Stimulated activated CD8-positive, alpha-beta memory T cell treated with anti-CD3 and anti-CD28 coated beads, Interleukin-12 subunit alpha, Interleukin-12 subunit beta, amount 100 ng/mL, for 1 hour (primary cell): ENCODE measurements around the gene PLSCR3.
A peak's percentile ranks its signal among the peaks of the same experiment; 100 is the strongest.
"Not testable (repeated sequence)": the region's sequence is repeated elsewhere in the genome, so short reads cannot be mapped to it uniquely, and the experiment has no call there.

Experiments used
- DNase-seq: peaks from one replicate; pipeline ENCODE4 v3.0.0-alpha.2; 2020; ENCODE audit warnings: low read depth

PLSCR3 gene

DNA sequence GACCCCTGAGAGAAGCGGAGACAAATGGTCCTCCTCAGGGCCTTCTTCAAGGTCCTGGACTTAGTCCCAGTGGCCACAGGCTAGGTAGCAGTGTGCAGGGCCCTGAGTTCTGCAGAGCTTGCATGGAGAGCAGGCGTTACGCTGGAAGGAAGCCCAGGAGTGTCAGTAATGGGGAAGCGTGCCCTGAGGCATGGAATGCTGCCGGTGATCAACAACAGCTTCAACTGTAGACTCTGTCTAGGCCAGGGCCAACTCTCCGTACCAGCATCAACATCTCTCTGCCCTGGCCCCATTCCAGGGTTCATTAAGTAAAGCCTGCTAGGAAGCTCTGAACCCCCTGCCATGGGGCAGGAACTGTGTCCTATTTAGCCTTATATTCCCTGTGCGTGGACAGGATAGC is 14.0 kb downstream of the PLSCR3 start:
- DNase-seq, result no peak

DNA sequence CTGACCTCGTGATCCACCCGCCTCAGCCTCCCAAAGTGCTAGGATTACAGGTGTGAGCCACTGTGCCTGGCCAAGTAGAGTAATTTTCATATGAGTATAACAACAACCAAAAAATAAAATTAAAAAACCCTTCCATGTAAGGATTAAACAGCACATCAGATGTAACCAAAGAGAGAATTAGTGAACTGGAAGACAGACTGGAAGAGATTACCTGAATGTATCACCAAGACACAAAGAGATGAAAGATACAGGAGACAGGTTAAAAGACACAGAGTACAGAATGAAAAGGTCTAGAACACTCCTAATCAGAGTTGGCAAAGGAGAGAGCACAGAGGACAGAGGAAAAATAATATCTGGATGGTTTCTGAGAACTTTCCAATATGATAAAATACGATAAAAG is 15.2 kb downstream of the PLSCR3 start:
- DNase-seq, result no peak

DNA sequence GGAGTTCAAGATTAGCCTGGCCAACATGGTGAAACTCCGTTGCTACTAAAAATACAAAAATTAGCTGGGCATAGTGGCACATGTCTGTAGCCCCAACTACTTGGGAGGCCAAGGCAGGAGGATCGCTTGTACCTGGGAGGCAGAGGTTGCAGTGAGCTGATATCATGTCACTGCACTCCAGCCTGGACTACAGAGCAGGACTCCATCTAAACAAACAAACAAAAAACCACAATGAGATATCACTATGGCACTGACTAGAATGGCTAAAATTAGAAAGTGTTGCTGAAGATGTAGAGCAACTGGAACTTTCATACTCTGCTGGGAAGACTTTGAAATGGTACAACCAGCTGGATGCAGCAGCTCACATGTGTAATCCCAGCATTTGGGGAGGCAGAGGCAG is 20.0 kb downstream of the PLSCR3 start:
- DNase-seq, result no peak

DNA sequence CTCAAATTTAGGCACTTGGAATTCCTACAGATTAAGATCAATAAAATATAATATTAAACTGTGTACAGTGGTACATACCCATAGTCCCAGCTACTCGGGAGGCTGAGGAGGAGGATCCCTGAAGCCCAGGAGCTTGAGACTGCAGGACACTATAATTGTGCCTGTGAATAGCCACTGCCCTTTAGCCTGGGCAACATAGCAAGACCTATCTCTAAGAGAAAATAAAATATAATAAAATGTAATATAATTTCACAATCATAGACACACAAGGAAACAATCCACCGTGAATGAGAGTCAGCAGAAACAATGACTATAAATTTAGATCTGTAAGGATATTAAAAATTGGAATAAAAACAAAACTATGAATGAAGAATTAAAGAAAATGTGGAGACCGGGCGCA is 23.5 kb downstream of the PLSCR3 start:
- no peak for DNase-seq

DNA sequence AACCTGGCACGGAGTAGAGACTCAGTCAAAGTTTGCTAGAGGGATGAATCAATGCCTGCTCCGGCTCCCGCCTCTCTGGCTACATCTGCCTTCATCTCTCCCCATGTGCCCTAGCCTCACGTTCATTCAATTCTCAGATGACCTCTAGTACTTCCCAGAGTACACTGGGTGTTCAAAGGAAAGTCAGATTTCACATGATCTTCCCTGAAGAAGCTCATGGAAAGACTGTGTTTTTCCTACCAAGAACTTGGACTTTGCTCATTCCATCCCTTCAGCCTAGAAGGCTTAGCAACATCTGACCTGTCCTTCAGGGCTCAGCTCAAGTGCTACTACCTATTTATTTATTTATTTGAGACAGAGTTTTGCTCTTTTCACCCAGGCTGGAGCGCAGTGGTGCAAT is 24.5 kb downstream of the PLSCR3 start:
- no peak for DNase-seq

DNA sequence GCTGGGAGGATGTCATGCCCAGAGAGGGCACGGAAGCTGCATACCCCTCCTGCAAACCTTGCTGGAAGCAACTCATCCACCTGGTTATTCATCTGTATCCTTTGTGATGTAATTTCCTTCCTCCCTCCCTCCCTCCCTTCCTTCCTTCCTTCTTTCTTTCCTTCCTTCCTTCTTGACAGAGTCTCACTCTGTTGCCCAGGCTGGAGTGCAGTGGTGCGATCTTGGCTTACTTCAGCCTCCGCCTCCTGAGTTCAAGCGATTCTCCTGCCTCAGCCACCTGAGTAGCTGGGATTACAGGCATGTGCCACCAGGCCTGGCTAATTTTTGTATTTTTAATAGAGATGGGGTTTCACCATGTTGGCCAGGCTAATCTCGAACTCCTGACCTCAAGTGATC is 25.7 kb downstream of the PLSCR3 start:
- not testable (repeated sequence) for DNase-seq

DNA sequence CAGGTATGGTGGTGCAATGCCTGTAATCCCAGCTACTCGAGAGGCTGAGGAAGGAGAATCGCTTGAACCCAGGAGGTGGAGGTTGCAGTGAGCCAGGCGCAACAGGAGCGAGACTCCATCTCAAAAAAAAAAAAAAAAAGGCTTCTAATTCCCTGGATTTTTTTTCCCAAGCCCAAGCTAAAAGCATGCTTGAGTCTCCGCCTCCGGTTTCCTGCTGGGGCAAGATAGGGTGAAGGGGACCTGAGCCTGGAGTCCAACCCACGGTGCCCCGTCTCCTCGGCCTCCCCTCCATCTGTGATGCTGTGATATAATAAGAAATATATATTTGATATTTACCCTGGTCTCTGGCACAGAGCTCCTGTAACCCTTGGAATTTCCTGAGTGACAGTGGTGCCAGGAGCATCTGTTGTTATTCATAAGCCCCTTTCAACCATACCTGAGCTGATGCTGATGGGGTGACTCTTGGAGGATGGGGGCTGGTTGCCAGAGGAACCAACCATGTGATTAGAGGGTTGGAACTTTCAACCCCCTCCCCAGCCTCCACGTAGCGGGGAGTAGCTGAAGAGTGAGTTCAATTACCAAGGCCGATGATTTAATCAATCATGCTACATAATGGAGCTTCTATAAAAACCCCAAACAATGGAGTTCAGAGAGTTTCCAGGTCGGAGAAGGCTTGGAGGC is 26.3 kb downstream of the PLSCR3 start:
- DNase-seq, result no peak

DNA sequence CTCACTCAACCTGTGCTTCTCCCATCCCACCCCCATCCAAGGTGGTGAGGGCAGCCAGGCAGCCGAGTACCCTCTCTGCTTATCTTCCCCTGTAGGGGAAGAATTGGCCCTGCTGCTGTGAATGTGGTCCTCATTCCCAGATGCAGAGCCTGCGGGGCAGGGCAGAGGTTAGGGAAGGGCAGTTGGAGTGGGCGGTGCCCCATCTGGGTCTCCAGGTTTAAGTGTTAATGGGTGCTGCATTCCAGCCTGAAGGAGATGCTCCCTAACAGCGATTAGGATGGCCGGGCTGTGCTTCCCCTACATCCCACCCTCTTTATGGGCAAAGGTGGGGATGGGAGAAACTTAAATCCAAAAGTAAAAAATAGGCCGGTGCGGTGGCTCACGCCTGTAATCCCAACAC is 27.2 kb downstream of the PLSCR3 start:
- no peak for DNase-seq

DNA sequence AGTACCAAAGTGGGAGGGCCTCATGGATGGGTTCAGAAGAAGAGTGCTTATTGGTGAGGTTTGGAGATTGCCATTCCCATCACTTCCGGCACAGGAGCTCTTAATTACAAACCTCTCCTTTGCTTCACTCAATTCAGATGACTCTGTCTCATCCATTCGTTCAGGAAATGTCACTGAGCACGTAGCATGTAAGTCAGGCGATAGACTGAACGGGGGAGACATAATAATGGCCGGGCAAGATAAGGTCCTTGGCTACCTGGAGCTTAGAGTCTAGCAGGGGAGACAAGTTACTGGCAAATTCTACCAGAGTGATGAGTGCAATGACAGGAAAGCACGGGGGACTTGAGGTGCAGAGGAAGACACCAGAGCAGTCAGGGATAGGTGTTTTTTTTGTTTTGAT is 28.4 kb downstream of the PLSCR3 start:
- DNase-seq, result not testable (repeated sequence)

DNA sequence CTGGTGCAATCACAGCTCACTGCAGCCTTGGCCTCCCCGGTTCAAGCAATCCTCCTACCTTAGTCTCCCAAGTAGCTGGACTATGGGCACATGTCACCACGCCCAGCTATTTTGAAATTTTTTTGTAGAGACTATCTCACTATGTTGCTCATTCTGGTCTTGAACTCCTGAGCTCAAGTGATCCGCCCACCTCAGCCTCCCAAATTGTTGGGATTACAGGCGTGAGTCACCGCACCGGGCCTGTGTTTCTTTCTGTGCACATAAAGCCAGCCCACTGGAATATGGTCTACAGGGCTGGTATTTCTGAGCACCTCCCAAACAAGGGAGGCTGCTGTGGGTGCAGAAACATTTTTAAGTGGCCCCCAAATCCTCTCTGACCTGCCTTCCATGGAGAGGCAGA is 31.0 kb downstream of the PLSCR3 start:
- DNase-seq, result no peak

DNA sequence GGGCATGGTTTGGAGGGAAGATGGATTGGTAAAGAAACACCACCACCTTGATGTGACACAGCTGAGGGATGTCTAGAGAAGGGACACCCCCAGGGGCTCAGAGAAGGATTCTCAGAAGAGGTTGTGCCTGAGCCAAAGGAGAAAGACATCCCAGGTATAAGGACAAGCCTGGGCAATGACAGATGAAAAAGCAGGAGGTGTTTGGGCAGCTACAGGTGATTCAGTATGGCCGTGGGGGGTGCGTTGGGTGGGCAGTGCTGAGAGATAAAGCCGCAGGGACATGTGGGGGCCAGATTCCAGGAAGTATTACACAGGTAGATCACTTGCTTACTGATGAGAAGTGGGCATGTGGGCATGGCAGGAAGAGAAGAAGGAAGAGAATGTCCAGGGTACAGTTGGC is 32.4 kb downstream of the PLSCR3 start:
- DNase-seq, result no peak

DNA sequence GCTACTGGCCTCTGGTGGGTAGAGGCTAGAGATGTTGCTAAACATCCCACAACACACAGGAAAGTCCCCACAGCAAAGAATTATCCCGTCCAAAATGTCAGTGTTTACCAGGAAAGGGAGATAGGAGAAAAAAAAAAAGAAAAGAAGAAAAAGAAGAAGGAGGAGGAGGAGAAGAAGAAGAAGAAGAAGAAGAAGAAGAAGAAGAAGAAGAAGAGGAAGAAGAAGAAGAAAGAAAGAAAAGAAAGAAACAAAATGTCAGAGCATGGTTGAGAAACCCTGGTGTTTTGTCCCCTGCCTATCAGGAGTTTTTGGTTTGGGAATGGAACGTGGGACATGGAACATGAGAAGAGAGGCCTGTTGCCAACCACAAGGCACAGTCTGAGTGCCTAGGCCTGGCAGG is 36.9 kb downstream of the PLSCR3 start:
- no peak for DNase-seq

DNA sequence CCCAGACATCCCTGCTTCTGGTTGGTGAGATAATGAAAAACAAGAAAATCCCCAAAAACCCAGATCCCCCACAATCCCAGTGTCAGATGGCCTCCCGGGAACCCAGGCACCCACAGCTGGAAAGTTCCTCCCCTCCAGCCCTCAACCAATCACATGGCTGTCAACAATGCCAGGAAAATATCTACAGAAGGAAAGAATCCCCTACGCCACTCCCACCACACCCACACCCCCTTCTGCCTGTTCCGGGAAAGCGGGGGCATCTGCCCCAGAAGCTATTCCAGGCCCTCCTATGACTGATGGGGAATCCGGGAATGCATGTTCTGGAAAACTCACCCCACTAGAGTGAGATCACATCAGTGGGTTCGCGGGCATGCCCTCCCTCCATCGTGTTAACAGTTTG is 37.6 kb downstream of the PLSCR3 start:
- DNase-seq, result no peak

DNA sequence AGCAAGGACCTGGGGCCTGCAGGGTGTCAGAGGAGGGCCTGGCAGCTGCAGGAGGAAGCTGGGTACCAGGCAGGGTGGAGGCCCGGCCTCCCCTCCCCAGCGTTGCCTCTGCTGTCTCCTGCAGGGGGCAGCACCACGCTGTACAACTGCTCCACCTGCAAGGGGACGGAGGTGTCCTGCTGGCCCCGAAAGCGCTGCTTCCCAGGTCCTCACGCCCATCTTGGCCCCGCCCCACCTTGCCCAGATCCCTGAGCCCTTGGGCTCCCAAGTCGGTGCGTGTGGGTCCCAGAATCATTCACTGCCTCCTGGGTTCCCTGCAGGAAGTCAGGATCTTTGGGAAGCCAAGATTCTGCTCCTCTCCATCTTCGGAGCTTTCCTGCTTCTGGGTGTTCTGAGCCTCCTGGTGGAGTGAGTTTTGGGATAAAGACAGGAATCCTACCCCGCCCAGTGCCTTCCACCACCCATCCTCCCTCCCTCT is 38.2 kb downstream of the PLSCR3 start:
- peak; percentile 74 for DNase-seq

DNA sequence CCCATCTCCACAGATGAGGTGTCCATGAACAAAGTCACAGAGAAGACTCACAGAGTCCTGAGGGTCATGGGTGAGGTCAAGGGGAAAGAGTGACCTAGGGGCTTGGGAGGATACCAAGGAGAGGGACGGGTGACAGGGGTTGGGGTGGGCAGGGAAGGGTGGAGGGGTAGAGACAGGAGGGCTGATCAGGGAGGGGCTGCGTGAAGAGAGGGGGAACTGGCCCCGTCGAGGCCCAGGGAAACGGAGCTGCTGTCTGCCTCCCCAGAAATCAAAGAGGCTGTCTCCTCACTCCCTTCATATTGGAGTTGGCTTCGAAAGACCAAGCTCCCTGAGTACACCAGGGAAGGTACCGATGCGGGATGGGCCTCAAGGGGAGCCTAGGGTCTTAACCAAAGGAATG is 38.8 kb downstream of the PLSCR3 start:
- DNase-seq, result no peak

DNA sequence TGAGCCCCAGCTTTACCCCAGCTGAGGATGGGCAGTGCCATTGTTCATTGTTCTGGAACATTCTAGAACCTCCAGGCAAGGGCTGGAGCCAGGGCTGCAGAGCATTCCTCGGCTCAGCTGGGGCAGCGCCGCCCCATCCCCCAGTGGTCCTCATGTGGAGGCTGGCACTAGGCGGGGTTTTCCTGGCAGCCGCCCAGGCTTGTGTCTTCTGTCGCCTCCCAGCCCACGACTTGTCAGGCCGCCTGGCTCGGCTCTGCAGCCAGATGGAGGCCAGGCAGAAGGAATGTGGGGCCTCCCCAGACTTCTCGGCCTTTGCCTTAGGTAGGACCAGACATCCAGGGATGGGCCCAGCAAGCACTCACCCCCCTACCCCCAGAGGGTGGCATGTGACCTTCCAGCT is 39.3 kb downstream of the PLSCR3 start, which contains the start of gene TMEM95:
TSS of gene TMEM95 (plus strand) at position 104 of the 400 bp plus-strand sequence. CDS start at position 153, 49 bp downstream.
- no peak for DNase-seq

DNA sequence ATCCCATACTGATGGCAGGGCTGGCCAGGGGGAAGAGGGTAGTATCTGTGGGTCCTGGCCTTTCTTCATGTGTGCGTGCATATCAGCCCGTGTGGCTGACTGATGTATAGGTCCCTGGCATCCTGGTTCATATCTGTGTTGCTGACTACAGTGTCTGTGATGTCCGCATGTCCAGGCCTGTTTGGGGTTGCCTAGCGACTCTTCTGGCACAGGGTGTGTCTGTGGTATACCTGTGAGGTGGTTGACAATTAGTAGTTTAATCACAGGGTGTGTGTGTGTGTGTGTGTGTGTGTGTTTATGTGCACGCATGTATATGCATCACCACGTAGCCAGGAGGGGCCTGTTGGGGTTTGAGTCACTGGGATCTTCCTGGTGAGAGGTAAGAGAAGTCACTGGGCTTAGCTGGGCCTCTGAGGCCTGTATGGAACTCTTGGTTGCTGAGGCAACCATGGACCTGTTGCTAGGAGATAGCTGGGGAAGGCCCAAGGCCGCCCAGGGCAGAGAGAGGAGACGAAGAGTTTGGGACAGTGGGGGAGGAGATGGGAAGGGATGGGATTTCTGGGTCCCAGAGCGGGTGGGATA is 40.0 kb downstream of the PLSCR3 start:
- DNase-seq, result no peak

DNA sequence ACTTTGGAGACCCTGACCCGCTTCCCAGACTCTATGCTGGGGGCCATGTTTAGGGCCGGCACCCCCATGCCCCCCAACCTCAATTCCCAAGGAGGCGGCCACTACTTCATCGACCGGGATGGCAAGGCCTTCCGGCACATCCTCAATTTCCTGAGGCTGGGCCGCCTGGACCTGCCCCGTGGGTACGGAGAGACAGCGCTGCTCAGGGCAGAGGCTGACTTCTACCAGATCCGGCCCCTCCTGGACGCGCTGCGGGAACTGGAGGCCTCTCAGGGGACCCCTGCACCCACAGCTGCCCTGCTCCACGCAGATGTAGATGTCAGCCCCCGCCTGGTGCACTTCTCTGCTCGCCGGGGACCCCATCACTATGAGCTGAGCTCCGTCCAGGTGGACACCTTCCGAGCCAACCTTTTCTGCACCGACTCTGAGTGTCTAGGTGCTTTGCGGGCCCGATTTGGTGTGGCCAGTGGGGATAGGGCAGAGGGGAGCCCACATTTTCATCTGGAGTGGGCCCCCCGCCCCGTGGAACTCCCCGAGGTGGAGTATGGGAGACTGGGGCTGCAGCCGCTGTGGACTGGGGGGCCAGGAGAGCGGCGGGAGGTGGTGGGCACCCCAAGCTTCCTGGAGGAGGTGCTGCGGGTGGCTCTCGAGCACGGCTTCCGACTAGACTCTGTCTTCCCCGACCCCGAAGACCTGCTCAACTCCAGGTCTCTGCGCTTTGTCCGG is 41.3 kb downstream of the PLSCR3 start:
- DNase-seq, result no peak

DNA sequence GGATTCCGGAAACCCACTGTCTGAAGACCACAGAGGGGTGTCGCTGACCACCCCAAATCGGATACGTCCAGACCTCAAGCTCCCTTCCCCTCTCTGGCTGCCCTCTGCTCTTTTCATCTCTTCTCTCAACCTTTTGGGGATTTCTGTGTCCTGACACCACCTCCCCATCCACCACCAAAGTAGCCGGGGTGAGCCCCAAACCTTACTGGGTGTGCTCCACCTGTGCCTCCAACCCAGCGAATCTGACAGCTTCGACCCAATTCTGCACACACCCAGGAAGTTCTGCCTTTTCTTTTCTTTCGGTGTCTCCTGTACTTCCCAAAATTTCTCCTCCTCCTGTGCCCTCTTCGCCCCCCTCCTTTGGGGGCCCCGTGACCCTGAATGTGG is 41.8 kb downstream of the PLSCR3 start:
- DNase-seq, result no peak

DNA sequence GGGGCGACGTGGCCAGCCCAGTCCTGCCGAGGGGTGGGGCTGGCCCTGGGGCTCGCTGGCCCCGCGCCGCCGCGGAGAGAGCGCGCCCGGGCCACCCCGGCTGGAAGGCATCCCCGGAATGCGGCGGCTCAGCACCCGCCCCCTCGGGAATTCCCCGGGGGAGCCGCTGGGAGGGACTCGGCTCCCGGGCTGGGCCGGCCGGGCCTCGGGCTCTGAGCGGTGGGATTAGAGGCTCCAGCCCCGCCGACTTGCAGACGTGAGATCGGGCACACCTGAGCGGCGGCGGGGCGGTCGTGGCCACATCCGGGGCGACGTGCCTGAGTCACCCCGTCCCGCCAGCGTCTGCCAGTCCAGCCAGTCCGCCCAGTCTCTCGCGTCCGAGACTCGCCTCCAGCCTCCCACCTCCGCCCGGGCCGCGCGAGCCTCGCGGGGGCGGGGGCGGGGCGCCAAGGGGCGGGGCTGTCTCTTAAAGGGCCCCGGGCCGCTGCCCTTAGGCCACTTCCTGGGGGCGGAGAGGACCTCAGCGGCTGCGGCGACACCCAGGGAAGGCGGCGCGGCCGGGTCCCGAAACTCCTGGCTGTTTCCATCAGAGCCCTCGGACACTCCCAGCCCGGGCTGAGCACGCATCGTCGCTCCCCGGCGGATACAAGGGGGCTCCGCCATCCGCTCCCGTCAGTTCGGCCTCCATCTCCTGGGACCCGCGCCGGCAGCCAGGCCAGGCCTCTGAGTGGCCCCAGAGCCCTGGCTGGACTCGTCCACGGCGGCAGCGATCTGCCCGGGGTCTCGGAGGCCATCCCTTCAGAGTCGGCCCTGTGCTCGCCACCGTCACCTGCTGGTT is 42.4 kb downstream of the PLSCR3 start, which contains the start of gene KCTD11:
TSS of gene KCTD11 (plus strand) at position 498 of the 838 bp plus-strand sequence.
- DNase-seq, result peak; percentile 46

DNA sequence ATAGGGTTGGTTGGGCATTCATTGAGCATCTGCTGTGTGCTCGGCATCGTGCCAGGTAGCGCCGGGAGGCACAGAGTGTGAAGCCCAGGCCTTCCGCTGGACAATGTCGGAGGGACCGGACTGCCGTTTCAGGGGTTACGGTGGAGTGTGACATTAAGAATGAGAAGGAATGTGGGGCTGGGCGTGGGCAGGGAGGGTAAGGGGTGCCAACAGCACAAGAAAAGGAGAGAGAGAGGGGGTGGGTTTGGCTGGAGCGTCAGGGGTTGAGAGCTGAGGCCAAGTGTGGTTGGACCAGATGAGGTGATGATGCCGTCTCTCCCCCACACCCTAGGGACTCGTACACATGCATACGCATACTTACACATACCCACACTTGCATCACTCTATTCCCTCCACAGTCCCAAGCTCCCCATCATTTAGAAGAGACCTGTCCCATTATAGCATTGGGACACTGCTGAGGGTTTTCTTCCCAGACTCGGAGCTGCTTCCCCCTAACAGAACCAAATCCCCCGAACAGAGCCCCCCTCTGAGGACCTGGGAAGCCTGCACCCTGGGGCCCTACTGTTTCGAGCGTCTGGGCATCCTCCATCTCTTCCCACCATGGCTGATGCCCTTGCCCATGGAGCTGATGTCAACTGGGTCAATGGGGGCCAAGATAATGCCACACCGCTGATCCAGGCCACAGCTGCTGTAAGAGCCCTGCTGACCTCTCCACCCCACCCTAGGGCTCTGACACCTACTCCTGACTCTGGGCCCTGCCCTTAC is 45.7 kb downstream of the PLSCR3 start:
- DNase-seq, result no peak
